ENCODE results near the gene MRPS9. TPM values are rescaled to one million over a fixed set of nuclear protein-coding genes. Genes with fewer than 3 reads are reported as not detected.

MRPS9 gene
- total RNA-seq, 2 experiments from 2014 or later = 23.6 to 23.7 TPM

DNA sequence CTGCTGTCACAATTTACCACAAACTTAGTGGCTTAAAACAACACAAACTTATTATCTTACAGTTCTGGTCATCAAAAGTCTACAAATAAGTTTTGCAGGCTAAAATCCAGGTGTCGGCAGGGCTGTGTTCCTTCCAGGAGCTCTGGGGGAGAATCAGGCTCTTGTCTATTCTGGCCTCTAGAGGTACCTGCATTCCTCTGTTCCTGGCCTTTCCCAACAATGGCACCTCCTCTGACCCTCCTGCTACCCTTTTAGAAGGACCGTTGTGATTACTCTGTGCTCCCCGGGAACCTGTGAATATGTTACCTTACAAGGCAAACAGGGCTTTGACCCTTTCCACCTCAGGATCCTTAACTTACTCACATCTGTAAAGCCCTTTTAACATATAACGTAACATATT, 98.5 kb downstream of the MRPS9 start:
- Mint-ChIP-seq H3K27me3 (peaks cover 21% of the 10 kb centered on the region), H3K4me3 (no peak overlapping the region), H3K27ac (no peak overlapping the region), H3K9me3 (no peaks in the 10 kb centered on the region), H3K36me3 (ENCODE audit: low read depth) (no peaks in the 10 kb centered on the region), H3K4me1 (no peaks in the 10 kb centered on the region)
- no peak for DNase-seq
- POLR2A ChIA-PET = no interaction called here
- CTCF ChIA-PET = no interaction called here

DNA sequence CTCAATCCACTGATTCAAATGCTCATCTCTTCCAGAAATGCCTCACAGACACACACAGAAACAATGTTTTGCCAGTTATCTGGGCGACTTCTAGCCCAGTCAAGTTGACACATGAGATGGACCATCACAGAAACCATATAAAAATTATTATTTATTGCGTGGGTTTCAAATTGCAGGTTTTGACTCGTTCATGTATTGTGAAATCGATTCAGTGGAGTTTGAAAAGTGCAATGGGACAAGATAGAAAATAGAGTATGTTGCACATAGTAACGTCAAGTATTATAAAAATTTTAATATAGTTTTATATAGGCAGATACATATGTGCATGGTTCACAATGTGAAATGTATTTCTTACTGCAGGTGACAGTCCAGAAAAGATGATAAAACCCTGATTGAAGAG, 100.8 kb downstream of the MRPS9 start:
- Mint-ChIP-seq H3K9me3 (no peaks in the 10 kb centered on the region), H3K27me3 (peaks cover 23% of the 10 kb centered on the region), H3K27ac (no peak overlapping the region), H3K4me1 (peaks cover 4% of the 10 kb centered on the region), H3K36me3 (ENCODE audit: low read depth) (no peaks in the 10 kb centered on the region), H3K4me3 (no peak overlapping the region)
- ChIA-PET POLR2A (no interaction called here), CTCF (no interaction called here)
- DNase-seq = no peak

DNA sequence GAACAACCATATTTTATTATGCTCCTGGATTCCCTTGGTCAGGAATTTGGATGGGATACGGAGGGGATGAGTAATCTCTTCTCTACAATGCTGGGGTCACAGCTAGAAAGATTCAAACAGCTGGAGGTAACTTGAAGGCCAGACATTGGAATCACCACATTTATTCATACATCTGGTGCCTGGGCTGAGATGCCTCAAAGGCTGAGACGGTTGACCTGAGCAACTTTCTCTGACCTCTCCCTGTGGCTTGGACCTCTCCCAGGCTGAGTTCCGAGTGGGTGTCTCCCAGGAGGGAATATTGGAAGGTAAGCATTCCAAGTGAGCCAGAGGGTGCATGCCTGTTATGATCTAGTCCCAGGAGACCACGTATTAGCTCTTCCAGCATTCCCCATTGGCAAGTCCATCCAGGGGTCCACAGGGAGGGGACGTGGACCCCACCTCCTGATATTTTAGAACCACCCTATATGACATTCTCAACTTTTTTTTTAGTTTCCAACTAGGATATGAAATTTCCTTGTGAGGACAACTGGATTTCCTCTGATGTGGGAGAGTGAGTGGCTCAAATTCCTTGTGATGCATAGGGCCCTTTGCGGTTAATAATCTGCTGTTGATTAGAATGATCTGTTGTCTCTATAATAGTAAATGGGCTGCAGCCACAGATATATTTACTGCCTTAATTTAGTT, 101.8 kb downstream of the MRPS9 start:
- H3K27me3 Mint-ChIP-seq = peaks cover 25% of the 10 kb centered on the region
- no peak for DNase-seq
- H3K36me3 Mint-ChIP-seq (ENCODE audit: low read depth) = no peaks in the 10 kb centered on the region
- ChIA-PET CTCF (no interaction called here), POLR2A (no interaction called here)
- H3K4me1 Mint-ChIP-seq = peaks cover 8% of the 10 kb centered on the region
- H3K4me3 Mint-ChIP-seq = no peak overlapping the region
- no peaks in the 10 kb centered on the region for H3K9me3 Mint-ChIP-seq
- no peak overlapping the region for H3K27ac Mint-ChIP-seq

DNA sequence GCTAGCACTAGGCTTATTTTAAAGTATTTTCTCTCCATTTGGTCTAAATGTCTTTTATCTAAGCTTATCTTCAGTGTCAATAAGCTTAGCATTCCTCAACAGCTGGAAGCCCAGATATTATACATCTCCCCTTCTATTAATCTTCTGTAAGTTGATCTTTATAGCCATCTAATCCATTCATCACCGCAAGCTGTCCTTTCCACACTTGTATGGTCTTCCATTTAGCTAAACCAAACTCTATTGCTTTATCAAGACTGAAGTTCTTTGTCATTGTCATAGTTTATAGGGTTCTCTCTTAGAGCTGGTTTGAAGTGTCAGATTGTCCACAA, 102.3 kb downstream of the MRPS9 start:
- ChIA-PET CTCF (no interaction called here), POLR2A (no interaction called here)
- H3K9me3 Mint-ChIP-seq = no peaks in the 10 kb centered on the region
- no peak overlapping the region for H3K4me3 Mint-ChIP-seq
- peaks cover 27% of the 10 kb centered on the region for H3K27me3 Mint-ChIP-seq
- peaks cover 12% of the 10 kb centered on the region for H3K4me1 Mint-ChIP-seq
- no peaks in the 10 kb centered on the region for H3K36me3 Mint-ChIP-seq (ENCODE audit: low read depth)
- H3K27ac Mint-ChIP-seq = no peak overlapping the region
- DNase-seq = no peak

DNA sequence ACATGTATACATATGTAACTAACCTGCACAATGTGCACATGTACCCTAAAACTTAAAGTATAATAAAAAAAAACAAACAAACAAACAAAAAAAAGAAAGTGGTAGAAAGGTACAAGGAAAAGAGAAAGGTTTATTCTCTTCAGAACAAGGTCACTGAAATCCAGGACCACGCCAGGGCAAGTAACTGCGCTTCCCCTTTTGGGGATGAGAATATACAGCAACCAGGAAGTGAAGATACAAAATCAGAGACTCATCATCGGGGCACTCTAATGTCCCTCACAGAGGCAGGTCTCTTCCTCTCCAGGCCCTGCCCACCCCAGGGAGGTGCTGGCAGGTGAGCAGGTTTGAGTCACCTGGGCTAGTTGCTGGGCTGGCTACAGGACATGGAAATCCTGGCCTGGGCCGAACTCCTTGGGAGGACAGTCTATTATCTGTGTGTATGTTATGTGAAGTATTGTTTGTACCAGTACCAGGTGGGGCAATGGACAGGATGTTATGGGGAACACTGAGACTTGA, 103.3 kb downstream of the MRPS9 start:
- Mint-ChIP-seq H3K36me3 (ENCODE audit: low read depth) (no peaks in the 10 kb centered on the region), H3K27ac (no peak overlapping the region), H3K4me3 (no peak overlapping the region), H3K9me3 (no peaks in the 10 kb centered on the region), H3K27me3 (peaks cover 27% of the 10 kb centered on the region), H3K4me1 (peaks cover 12% of the 10 kb centered on the region)
- no peak for DNase-seq
- POLR2A ChIA-PET = no interaction called here
- CTCF ChIA-PET = no interaction called here

DNA sequence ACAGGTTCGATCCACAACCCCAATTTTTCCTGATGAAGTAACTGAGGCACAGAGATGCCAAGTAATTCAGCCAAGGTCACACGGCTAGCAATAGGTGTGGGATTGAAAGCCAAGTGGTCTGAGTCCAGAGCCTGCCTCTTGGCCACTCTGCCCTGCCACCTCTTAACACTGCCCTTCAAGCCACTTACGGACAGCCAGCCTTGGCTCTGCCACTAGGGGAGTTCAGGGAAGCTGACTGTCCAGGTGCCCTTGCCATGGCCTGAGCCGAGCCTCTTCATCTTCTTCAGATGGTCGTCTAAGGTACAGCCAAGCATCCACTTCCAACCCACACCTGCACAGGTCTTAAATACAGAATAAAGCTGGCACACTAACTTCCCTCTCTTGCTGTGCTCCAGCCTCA, 104.4 kb downstream of the MRPS9 start:
- peaks cover 29% of the 10 kb centered on the region for H3K27me3 Mint-ChIP-seq
- no peaks in the 10 kb centered on the region for H3K9me3 Mint-ChIP-seq
- CTCF ChIA-PET = no interaction called here
- no peaks in the 10 kb centered on the region for H3K36me3 Mint-ChIP-seq (ENCODE audit: low read depth)
- H3K4me3 Mint-ChIP-seq = peak overlapping the region; percentile 20
- no peak for DNase-seq
- no peak overlapping the region for H3K27ac Mint-ChIP-seq
- H3K4me1 Mint-ChIP-seq = peaks cover 12% of the 10 kb centered on the region
- POLR2A ChIA-PET = no interaction called here

DNA sequence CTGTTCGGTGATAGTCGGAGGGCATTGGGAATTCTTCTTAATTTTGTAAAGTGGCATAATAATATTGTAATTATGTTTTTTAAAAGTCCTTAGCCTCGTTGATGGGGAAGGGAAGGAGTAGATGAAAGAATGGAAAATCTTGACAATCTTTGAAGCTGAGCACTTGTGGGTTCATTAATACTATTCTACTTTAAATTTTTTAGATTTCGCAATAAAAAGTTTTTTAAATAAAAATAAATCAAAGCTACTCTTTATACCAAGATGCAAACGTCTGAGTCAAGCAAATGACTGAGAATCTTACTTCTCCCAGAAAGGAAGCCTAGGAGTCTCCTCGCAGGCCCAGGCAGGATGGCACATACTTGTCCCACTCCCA, 105.2 kb downstream of the MRPS9 start:
- Mint-ChIP-seq H3K4me1 (peaks cover 12% of the 10 kb centered on the region), H3K27me3 (peaks cover 38% of the 10 kb centered on the region), H3K9me3 (no peaks in the 10 kb centered on the region), H3K4me3 (peak overlapping the region; percentile 78), H3K36me3 (ENCODE audit: low read depth) (no peaks in the 10 kb centered on the region), H3K27ac (no peak overlapping the region)
- no peak for DNase-seq
- CTCF ChIA-PET = no interaction called here
- POLR2A ChIA-PET = no interaction called here

DNA sequence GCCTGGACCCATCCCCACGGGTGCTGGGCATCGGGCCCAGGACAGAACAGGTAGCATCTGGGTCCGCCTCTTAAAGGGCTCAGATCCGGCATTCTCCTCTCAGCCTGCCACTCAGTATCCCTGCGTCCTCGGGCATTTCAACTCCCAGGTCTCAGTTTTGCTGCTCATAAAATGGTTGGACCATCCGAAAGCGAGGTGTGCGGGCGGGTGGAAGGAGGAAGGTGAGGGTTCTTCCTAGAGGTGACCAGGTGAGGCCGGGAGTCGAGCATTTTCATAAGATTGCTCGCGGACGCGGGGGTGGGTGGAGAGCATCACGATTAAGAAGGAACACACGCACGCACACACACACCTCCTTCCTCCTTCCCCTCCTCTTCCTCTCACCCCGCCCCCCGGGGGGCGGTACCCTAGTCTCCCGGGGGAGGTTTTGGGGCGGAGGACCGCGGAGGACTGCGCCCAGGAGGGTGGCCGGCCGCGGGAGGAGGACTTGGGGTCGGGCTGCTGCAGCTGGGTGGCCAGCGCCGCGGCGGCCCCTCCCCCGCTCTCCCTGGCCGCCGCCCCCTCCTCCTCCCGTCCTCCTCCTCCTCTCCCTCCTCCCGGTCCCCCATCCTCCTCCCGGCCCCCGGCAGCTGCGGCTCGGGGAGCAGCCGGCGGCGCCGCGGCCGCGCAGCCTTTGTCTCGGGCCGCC, 105.7 kb downstream of the MRPS9 start:
- Mint-ChIP-seq H3K27me3 (peaks cover 42% of the 10 kb centered on the region), H3K4me1 (peaks cover 12% of the 10 kb centered on the region), H3K4me3 (peak overlapping the region; percentile 78), H3K27ac (no peak overlapping the region), H3K9me3 (no peaks in the 10 kb centered on the region), H3K36me3 (ENCODE audit: low read depth) (no peaks in the 10 kb centered on the region)
- POLR2A ChIA-PET = no interaction called here
- peak; percentile 57 for DNase-seq
- CTCF ChIA-PET = no interaction called here

DNA sequence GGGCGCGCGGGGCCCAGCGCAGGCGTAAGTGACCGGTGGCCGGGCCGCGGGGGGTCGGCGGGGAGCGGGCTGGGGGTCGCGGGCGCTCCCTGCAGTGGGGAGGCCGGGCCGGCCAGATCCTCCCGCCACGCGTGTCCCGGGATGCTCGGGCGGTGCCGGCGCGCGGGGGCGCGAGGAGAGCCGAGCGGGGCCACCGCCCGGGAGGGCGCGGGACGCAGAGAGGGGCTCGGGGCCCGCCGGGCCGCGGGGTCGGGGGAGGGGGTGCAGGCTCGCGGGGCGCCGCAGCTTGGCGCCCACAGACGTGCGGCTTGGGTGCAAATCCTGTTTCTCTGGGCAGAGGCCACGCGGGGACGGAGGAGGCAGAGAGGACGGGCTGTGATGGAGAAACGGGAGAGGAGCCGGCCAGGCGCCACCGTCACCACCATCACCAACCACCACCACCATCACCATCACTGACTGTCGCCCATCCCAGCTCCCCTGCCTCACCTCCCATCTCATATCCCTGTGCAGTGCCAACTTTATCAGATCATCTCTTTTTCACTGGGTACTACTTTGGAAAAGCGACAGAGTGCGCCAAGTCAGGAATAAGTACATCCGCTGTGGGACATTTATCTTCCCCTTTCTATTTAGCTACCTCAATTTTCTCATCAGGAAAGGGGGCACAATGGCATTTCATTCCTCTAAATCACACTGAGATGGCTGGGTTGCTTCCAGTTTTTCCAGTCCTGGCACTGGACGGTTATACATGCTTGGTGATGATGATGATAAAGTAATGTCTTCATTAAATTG, 106.5 kb downstream of the MRPS9 start:
- Mint-ChIP-seq H3K36me3 (ENCODE audit: low read depth) (no peaks in the 10 kb centered on the region), H3K27ac (peak overlapping the region; percentile 48), H3K9me3 (no peaks in the 10 kb centered on the region), H3K4me3 (peak overlapping the region; percentile 78), H3K27me3 (peaks cover 48% of the 10 kb centered on the region), H3K4me1 (peaks cover 12% of the 10 kb centered on the region)
- ChIA-PET POLR2A (no interaction called here), CTCF (interaction anchor here (1.7 kb wide), 1 partner anchor 12 kb away, joined by 5 read pairs; no protein-coding TSS in a partner anchor)
- DNase-seq = no peak

DNA sequence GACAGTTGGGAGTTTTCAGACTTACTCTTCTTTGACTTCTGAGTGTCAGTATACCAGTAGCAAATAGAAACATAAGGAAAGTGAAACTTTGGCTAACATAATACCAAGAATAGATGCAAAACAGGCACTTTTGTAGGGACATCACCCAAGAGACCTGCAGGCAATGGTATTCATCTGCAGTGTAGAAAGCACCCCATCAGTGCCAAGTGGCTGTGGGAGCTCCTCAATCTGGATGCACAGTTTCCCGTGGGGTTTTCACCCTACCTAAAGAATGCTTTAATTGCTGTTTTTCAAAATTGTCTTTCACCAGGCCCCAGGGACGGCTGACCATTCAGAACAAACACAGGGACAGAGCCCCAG, 107.1 kb downstream of the MRPS9 start:
- Mint-ChIP-seq H3K9me3 (no peaks in the 10 kb centered on the region), H3K4me1 (peaks cover 12% of the 10 kb centered on the region), H3K36me3 (ENCODE audit: low read depth) (no peaks in the 10 kb centered on the region), H3K27me3 (peaks cover 49% of the 10 kb centered on the region), H3K4me3 (peak overlapping the region; percentile 78), H3K27ac (peak overlapping the region; percentile 48)
- ChIA-PET CTCF (interaction anchor here (1.3 to 1.7 kb wide), 2 partner anchors 11 to 24 kb away, joined by 3 to 5 read pairs; no protein-coding TSS in a partner anchor), POLR2A (no interaction called here)
- DNase-seq = no peak

DNA sequence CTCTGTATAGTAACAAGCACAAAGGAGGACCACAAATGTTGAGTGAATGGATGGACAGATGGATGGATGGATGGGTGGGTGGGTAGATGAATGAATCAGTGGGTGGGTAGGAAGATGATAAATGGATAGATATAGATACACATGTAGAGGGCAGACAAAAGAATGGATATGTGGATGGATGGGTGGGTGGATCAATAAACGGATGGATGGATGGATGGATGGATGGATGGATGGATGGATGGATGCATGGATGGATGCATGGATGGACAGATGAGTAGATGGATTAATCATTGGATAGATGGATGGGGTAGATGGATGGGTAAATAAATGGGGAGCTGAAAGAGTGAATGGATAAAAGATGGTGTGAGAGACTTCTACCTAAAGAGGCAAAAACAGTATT, 111.4 kb downstream of the MRPS9 start:
- no peak overlapping the region for H3K4me3 Mint-ChIP-seq
- POLR2A ChIA-PET = no interaction called here

More for the DNA sequence above, 111.4 kb downstream of the MRPS9 start:
- no peak for DNase-seq
- Mint-ChIP-seq H3K27me3 (peaks cover 30% of the 10 kb centered on the region), H3K36me3 (ENCODE audit: low read depth) (no peaks in the 10 kb centered on the region), H3K4me1 (peaks cover 8% of the 10 kb centered on the region), H3K27ac (no peak overlapping the region), H3K9me3 (no peaks in the 10 kb centered on the region)
- CTCF ChIA-PET = no interaction called here
